Measurements from ENCODE around the gene PRMT1. TPM values are rescaled to one million over a fixed set of nuclear protein-coding genes. Genes with fewer than 3 reads are reported as not detected.
A peak's percentile ranks its signal among the peaks of the same experiment; 100 is the strongest.

Gene PRMT1
- total RNA-seq, 1 experiment from 2014 or later, result 326 TPM

DNA sequence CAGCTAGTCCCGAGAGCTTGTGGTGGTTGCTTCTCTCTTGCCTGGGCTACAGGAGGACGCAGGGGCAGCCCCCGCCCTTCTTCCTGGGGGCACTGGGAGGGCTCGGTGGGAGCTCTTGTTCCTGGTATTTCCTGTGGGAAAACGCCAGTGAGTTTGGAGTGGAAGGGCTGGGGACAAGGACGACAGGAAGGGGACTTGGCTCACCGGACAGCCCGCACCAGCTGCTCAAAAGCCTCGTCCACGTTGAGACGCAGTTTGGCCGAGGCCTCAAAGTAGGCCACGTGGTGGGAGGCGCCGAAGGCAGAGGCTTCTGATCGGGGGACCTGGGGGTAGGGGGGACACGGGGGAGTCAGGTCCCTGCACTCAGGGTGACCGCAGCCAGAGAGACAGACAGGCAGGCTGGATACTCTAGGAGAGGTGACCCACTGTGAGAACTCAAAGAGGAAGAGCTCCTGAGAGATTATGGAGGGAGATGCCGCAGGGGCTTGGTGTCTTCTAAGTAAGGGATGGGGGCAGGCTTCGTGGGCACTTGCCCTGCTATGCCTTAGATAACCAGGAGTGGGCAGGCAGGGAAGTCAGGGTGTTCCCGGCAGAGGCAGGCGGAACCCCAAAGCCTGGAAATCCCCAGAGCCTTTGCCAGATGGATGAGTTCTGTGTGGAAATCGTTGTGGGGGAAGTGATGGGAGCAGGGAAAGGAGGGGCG lies 41.4 kb upstream of the PRMT1 start:
- BruUV-seq (replicated peaks), result no TSS peak
- H3K4me1 ChIP-seq, result peaks cover 7% of the 10 kb centered on the region; the same call in 1 of the 2 replicates
- no peaks in the 10 kb centered on the region for H3K9me3 ChIP-seq
- peaks cover 71% of the 10 kb centered on the region for H3K36me3 Mint-ChIP-seq (ENCODE audit: insufficient read depth, unreplicated experiment)
- H3K27me3 ChIP-seq (replicated peaks; ENCODE audit: control insufficient read depth, insufficient read depth, low read length), result no peaks in the 10 kb centered on the region
- no peaks in the 10 kb centered on the region for H3K36me3 ChIP-seq (ENCODE audit: control insufficient read depth, insufficient read depth, low read length)
- TF ChIP-seq CTCF (IDR thresholded peaks at IDR 0.05; ENCODE audit: insufficient read depth in 1 of 2, low read depth in 1 of 2, low read length in 1 of 2, severe bottlenecking in 1 of 2, unreplicated experiment in 1 of 2), result no peak
- intact Hi-C loops (cut with micrococcal nuclease; ENCODE audit: unreplicated experiment), result no loop called here
- no peaks in the 10 kb centered on the region for H3K9me3 Mint-ChIP-seq (ENCODE audit: unreplicated experiment)
- ChIA-PET POLR2A (interaction anchor here (0.7 kb wide), 1 partner anchor 56 kb away, joined by 3 read pairs; no protein-coding TSS in a partner anchor), CTCF (no interaction called here)
- H3K27me3 Mint-ChIP-seq (ENCODE audit: insufficient read depth, unreplicated experiment), result no peaks in the 10 kb centered on the region
- peak overlapping the region; percentile 2 for H3K27ac Mint-ChIP-seq (ENCODE audit: unreplicated experiment)
- no peak overlapping the region for H3K4me3 ChIP-seq (ENCODE audit: low read depth, low read length)
- peaks cover 25% of the 10 kb centered on the region for H3K4me1 Mint-ChIP-seq (ENCODE audit: low read depth, unreplicated experiment)
- DNase-seq, result no peak
- no peak overlapping the region for H3K4me3 Mint-ChIP-seq (ENCODE audit: unreplicated experiment)

DNA sequence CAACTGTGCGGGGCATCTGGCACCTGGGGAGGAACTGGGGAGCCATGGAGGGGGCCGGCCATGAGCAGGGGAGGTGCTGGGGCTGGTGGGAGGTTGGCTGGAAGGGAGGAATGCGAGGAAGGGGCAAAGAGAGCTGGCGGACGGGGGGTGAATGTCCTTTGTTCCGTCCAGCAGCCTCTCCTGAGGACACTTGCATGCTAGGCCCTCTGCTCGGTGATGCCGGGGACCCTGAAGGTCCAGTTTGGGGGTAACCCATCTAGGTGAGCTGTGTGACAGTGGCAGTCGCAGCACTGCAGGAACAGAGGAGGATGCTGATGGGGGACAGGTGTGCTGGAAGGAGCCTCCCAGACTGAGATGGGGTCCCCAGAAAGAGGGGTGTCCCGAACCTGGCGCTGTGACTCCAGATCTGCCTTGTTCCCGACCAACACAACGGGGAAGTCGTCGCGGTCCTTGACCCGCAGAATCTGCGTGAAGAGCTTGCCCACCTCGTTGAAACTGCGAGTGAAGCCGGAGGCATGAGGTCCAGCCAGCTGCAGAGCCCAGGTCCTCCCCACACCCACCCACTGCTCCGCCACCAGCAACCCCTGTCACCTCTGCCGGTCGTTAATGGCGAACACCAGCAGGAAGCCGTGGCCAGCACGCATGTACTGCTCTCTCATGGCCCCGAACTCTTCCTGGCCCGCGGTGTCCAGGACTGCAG lies 40.7 kb upstream of the PRMT1 start:
- Mint-ChIP-seq H3K27ac (ENCODE audit: unreplicated experiment) (peak overlapping the region; percentile 2), H3K27me3 (ENCODE audit: insufficient read depth, unreplicated experiment) (no peaks in the 10 kb centered on the region), H3K4me3 (ENCODE audit: unreplicated experiment) (no peak overlapping the region), H3K9me3 (ENCODE audit: unreplicated experiment) (no peaks in the 10 kb centered on the region), H3K36me3 (ENCODE audit: insufficient read depth, unreplicated experiment) (peaks cover 73% of the 10 kb centered on the region), H3K4me1 (ENCODE audit: low read depth, unreplicated experiment) (peaks cover 28% of the 10 kb centered on the region)
- Histone ChIP-seq H3K4me1 (peaks cover 7% of the 10 kb centered on the region; the same call in 1 of the 2 replicates), H3K36me3 (ENCODE audit: control insufficient read depth, insufficient read depth, low read length) (no peaks in the 10 kb centered on the region), H3K27me3 (replicated peaks; ENCODE audit: control insufficient read depth, insufficient read depth, low read length) (no peaks in the 10 kb centered on the region), H3K4me3 (ENCODE audit: low read depth, low read length) (no peak overlapping the region), H3K9me3 (no peaks in the 10 kb centered on the region)
- intact Hi-C loops (cut with micrococcal nuclease; ENCODE audit: unreplicated experiment), result no loop called here
- ChIA-PET CTCF (no interaction called here), POLR2A (no interaction called here)
- no peak for TF ChIP-seq CTCF (IDR thresholded peaks at IDR 0.05; ENCODE audit: insufficient read depth in 1 of 2, low read depth in 1 of 2, low read length in 1 of 2, severe bottlenecking in 1 of 2, unreplicated experiment in 1 of 2)
- BruUV-seq (replicated peaks), result no TSS peak
- DNase-seq, result no peak

GRCh38 chr19:49637821-49638738 lies 39.0 kb upstream of the PRMT1 start:
- Histone ChIP-seq H3K9me3 (no peaks in the 10 kb centered on the region), H3K27me3 (replicated peaks; ENCODE audit: control insufficient read depth, insufficient read depth, low read length) (no peaks in the 10 kb centered on the region), H3K4me1 (peaks cover 7% of the 10 kb centered on the region), H3K4me3 (ENCODE audit: low read depth, low read length) (no peak overlapping the region), H3K36me3 (ENCODE audit: control insufficient read depth, insufficient read depth, low read length) (no peaks in the 10 kb centered on the region)
- H3K9me3 Mint-ChIP-seq (ENCODE audit: unreplicated experiment), result no peaks in the 10 kb centered on the region
- peak overlapping the region; percentile 91 for H3K4me3 Mint-ChIP-seq (ENCODE audit: unreplicated experiment)
- no peaks in the 10 kb centered on the region for H3K27me3 Mint-ChIP-seq (ENCODE audit: insufficient read depth, unreplicated experiment)
- no peak for TF ChIP-seq CTCF (IDR thresholded peaks at IDR 0.05; ENCODE audit: insufficient read depth in 1 of 2, low read depth in 1 of 2, low read length in 1 of 2, severe bottlenecking in 1 of 2, unreplicated experiment in 1 of 2)
- DNase-seq, result peak; percentile 46 to 69
- peaks cover 35% of the 10 kb centered on the region for H3K4me1 Mint-ChIP-seq (ENCODE audit: low read depth, unreplicated experiment)
- no TSS peak for BruUV-seq (replicated peaks)
- peaks cover 70% of the 10 kb centered on the region for H3K36me3 Mint-ChIP-seq (ENCODE audit: insufficient read depth, unreplicated experiment)
- intact Hi-C loops (cut with micrococcal nuclease; ENCODE audit: unreplicated experiment), result no loop called here
- ChIA-PET POLR2A (interaction anchor here (1.2 kb wide), 1 partner anchor 39 kb away, joined by 3 read pairs; no protein-coding TSS in a partner anchor), CTCF (no interaction called here)
- peak overlapping the region; percentile 69 for H3K27ac Mint-ChIP-seq (ENCODE audit: unreplicated experiment)
